Measurements from ENCODE around the gene LRRC41. TPM values are rescaled to one million over a fixed set of nuclear protein-coding genes. Genes with fewer than 3 reads are reported as not detected.

LRRC41 gene
- total RNA-seq, 1 experiment from 2014 or later: 47.5 TPM

DNA sequence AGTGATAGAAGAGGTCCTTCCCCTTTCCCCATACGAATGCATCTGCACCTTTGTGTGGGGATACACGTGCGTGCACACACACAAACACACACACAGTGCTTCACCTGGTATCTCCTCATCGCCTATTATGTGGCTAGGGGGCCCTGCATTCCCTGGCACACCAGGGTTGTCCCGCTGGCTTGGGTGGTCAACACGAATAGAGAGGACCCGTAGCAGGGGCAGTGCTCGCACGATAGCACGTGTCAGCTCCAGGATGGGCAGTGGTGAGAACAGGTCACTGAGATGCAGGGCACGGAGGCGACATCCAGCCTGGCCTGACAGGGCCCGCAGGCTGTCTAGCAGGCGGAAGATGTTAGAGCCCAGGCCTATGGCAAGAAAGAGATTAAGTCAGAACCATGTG lies 22.4 kb downstream of the LRRC41 start:
- peaks cover 48% of the 10 kb centered on the region for H3K36me3 Mint-ChIP-seq (ENCODE audit: insufficient read depth, unreplicated experiment)
- no TSS peak for BruUV-seq (replicated peaks)
- H3K27ac Mint-ChIP-seq (ENCODE audit: unreplicated experiment): no peak overlapping the region
- intact Hi-C loops (cut with micrococcal nuclease; ENCODE audit: unreplicated experiment): no loop called here
- DNase-seq: no peak
- no peaks in the 10 kb centered on the region for H3K4me1 Mint-ChIP-seq (ENCODE audit: low read depth, unreplicated experiment)
- no peaks in the 10 kb centered on the region for H3K9me3 Mint-ChIP-seq (ENCODE audit: low read depth, unreplicated experiment)
- H3K4me3 Mint-ChIP-seq (ENCODE audit: low read depth, unreplicated experiment): no peak overlapping the region
- no peak for TF ChIP-seq CTCF (IDR thresholded peaks at IDR 0.05; ENCODE audit: unreplicated experiment)
- CTCF ChIA-PET: no interaction called here
- no peaks in the 10 kb centered on the region for H3K27me3 Mint-ChIP-seq (ENCODE audit: unreplicated experiment)

- CTCF ChIA-PET: no interaction called here
- Mint-ChIP-seq H3K36me3 (ENCODE audit: insufficient read depth, unreplicated experiment) (peaks cover 52% of the 10 kb centered on the region), H3K9me3 (ENCODE audit: low read depth, unreplicated experiment) (no peaks in the 10 kb centered on the region), H3K27me3 (ENCODE audit: unreplicated experiment) (no peaks in the 10 kb centered on the region), H3K4me3 (ENCODE audit: low read depth, unreplicated experiment) (no peak overlapping the region), H3K4me1 (ENCODE audit: low read depth, unreplicated experiment) (no peaks in the 10 kb centered on the region), H3K27ac (ENCODE audit: unreplicated experiment) (no peak overlapping the region)
- BruUV-seq (replicated peaks): no TSS peak
- TF ChIP-seq CTCF (IDR thresholded peaks at IDR 0.05; ENCODE audit: unreplicated experiment): no peak
- intact Hi-C loops (cut with micrococcal nuclease; ENCODE audit: unreplicated experiment): no loop called here
- DNase-seq: no peak
These were observed 23.3 kb downstream of the LRRC41 start for GRCh38 chr1:46280092-46280491.

DNA sequence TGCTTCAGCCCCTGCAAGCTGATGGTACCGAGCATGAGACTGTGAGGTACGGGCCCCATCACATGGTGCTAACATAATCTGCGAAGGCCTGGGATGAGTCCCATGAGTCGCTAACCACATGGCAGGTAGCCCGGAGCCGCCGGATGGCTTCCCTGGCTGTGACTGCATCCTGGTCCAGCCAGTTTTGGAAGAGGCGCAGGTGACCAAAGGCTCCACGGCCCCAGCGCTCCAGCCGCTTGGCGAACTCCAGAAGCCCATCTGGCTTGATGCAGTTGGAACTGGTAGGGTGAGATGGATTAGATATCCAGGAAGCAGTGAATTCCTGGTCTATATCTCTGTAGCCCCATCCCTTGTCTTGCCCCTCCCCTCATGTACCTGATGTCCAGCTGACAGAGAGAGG lies 24.6 kb downstream of the LRRC41 start:
- H3K27ac Mint-ChIP-seq (ENCODE audit: unreplicated experiment): no peak overlapping the region
- CTCF ChIA-PET: no interaction called here
- no peaks in the 10 kb centered on the region for H3K4me1 Mint-ChIP-seq (ENCODE audit: low read depth, unreplicated experiment)
- no peak overlapping the region for H3K4me3 Mint-ChIP-seq (ENCODE audit: low read depth, unreplicated experiment)
- BruUV-seq (replicated peaks): TSS peak; percentile 14
- H3K9me3 Mint-ChIP-seq (ENCODE audit: low read depth, unreplicated experiment): no peaks in the 10 kb centered on the region
- peaks cover 49% of the 10 kb centered on the region for H3K36me3 Mint-ChIP-seq (ENCODE audit: insufficient read depth, unreplicated experiment)
- no peaks in the 10 kb centered on the region for H3K27me3 Mint-ChIP-seq (ENCODE audit: unreplicated experiment)
- no peak for DNase-seq
- intact Hi-C loops (cut with micrococcal nuclease; ENCODE audit: unreplicated experiment): no loop called here
- no peak for TF ChIP-seq CTCF (IDR thresholded peaks at IDR 0.05; ENCODE audit: unreplicated experiment)

DNA sequence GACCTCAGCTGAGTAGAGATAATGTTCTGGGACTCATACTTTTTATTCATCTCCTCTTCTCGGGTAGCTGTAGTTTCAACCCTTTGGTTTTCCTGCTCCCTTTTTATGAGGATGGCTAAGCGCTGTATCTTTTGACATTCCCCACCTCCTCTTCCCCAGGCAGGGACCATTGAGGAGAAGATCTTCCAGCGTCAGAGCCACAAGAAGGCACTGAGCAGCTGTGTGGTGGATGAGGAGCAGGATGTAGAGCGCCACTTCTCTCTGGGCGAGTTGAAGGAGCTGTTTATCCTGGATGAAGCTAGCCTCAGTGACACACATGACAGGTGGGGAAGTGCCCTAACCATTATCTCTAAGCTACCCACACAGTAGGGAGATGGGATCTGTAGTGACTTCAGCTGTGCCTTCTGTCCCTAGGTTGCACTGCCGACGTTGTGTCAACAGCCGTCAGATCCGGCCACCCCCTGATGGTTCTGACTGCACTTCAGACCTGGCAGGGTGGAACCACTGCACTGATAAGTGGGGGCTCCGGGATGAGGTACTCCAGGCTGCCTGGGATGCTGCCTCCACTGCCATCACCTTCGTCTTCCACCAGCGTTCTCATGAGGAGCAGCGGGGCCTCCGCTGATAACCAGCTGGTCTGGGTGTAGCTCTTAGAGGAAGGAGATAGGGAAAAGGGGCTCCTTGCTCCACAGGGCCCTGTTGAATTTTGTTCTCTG lies 25.6 kb downstream of the LRRC41 start:
- H3K36me3 Mint-ChIP-seq (ENCODE audit: insufficient read depth, unreplicated experiment): peaks cover 40% of the 10 kb centered on the region
- H3K27ac Mint-ChIP-seq (ENCODE audit: unreplicated experiment): no peak overlapping the region
- no TSS peak for BruUV-seq (replicated peaks)
- DNase-seq: no peak
- TF ChIP-seq CTCF (IDR thresholded peaks at IDR 0.05; ENCODE audit: unreplicated experiment): no peak
- no peaks in the 10 kb centered on the region for H3K9me3 Mint-ChIP-seq (ENCODE audit: low read depth, unreplicated experiment)
- H3K4me1 Mint-ChIP-seq (ENCODE audit: low read depth, unreplicated experiment): no peaks in the 10 kb centered on the region
- intact Hi-C loops (cut with micrococcal nuclease; ENCODE audit: unreplicated experiment): no loop called here
- CTCF ChIA-PET: interaction anchor here (0.6 to 0.9 kb wide), 2 partner anchors 8 to 62 kb away, joined by 3 to 4 read pairs; no protein-coding TSS in a partner anchor
- H3K27me3 Mint-ChIP-seq (ENCODE audit: unreplicated experiment): no peaks in the 10 kb centered on the region
- H3K4me3 Mint-ChIP-seq (ENCODE audit: low read depth, unreplicated experiment): no peak overlapping the region

All from Calu3 (cell line).